Neural cell (in vitro differentiated cells): ENCODE results near the gene COL13A1. TPM values are rescaled to one million over a fixed set of nuclear protein-coding genes. Genes with fewer than 3 reads are reported as not detected.

Source experiments
- H2AFZ ChIP-seq: fragments of 200-600, 300-800 bp; sonication (generic), shearing (Covaris generic); 2 replicates; pipeline ENCODE4 v1.6.0; 2014; ENCODE audit warnings: low read depth, mild to moderate bottlenecking, antibody characterized with exemption, low read length, moderate library complexity
- H3F3A ChIP-seq: fragments of 200-600 bp; shearing (Covaris generic); 2 replicates; pipeline ENCODE4 v1.6.1; 2016; ENCODE audit warnings: mild to moderate bottlenecking, moderate library complexity, mixed read lengths, antibody characterized with exemption, low read length; ENCODE audit not compliant: insufficient read depth, poor library complexity, severe bottlenecking
- H3K27ac ChIP-seq: fragments of 200-600, 300-800 bp; sonication (generic), shearing (Covaris generic); 2 replicates; pipeline ENCODE4 v1.5.1; 2014; ENCODE audit warnings: mild to moderate bottlenecking, low read length, moderate library complexity
- H3K27me3 ChIP-seq: fragments of 300-800, 200-600 bp; sonication (generic), shearing (Covaris generic); 2 replicates; pipeline ENCODE4 v1.6.0; 2014; ENCODE audit warnings: mild to moderate bottlenecking, low read depth, low read length, moderate library complexity; ENCODE audit not compliant: insufficient read depth
- H3K36me3 ChIP-seq: fragments of 300-800, 200-600 bp; sonication (generic), shearing (Covaris generic); 2 replicates; pipeline ENCODE4 v1.5.1; 2014; ENCODE audit warnings: mild to moderate bottlenecking, antibody characterized with exemption, low read length, moderate library complexity; ENCODE audit not compliant: insufficient read depth
- H3K4me2 ChIP-seq: fragments of 300-800, 200-600 bp; sonication (generic), shearing (Covaris generic); 2 replicates; pipeline ENCODE4 v1.6.0; 2014; ENCODE audit warnings: mild to moderate bottlenecking, low read length
- H3K4me3 ChIP-seq: fragments of 300-800, 200-600 bp; sonication (generic), shearing (Covaris generic); 2 replicates; pipeline ENCODE4 v1.5.1; 2014; ENCODE audit warnings: mild to moderate bottlenecking, low read length, moderate library complexity
- H3K79me2 ChIP-seq: fragments of 200-600 bp; shearing (Covaris generic); replicated peaks from 2 replicates; pipeline ENCODE4 v1.6.0; 2014; ENCODE audit warnings: mild to moderate bottlenecking, low read length, moderate library complexity; ENCODE audit not compliant: insufficient read depth
- H3K9ac ChIP-seq: fragments of 300-800, 200-600 bp; sonication (generic), shearing (Covaris generic); 2 replicates; pipeline ENCODE4 v1.6.1; 2016; ENCODE audit warnings: mild to moderate bottlenecking, low read length, mixed read lengths
- H3K9me2 ChIP-seq: fragments of 200-600 bp; shearing (Covaris generic); 2 replicates; pipeline ENCODE4 v1.6.1; 2016; ENCODE audit warnings: mild to moderate bottlenecking, low read length, mixed read lengths; ENCODE audit not compliant: insufficient read depth
- H3K9me3 ChIP-seq: fragments of 200-600, 300-800 bp; sonication (generic), shearing (Covaris generic); 2 replicates; pipeline ENCODE4 v1.6.1; 2016; ENCODE audit warnings: mild to moderate bottlenecking, mixed run types, low read length, moderate library complexity, mixed read lengths
- H4K20me1 ChIP-seq: fragments of 200-600 bp; shearing (Covaris generic); 2 replicates; pipeline ENCODE4 v1.6.1; 2016; ENCODE audit warnings: mild to moderate bottlenecking, mixed run types; ENCODE audit not compliant: insufficient read depth
- CTCF ChIP-seq: fragments of 450-650 bp; IDR thresholded peaks from 2 replicates; pipeline ENCODE4 v1.5.1; 2014; ENCODE audit warnings: antibody characterized with exemption, mild to moderate bottlenecking, moderate library complexity; ENCODE audit not compliant: poor library complexity, severe bottlenecking
- EP300 ChIP-seq: fragments of 450-650 bp; conservative IDR thresholded peaks from 2 replicates; pipeline ENCODE4 v1.6.1; 2014; ENCODE audit warnings: antibody characterized with exemption, mild to moderate bottlenecking, moderate library complexity; ENCODE audit not compliant: poor library complexity, severe bottlenecking
- EZH2 ChIP-seq: fragments of 200-600, 300-800 bp; shearing (Covaris generic), sonication (generic); IDR thresholded peaks from 2 replicates; pipeline ENCODE4 v1.6.1; 2014; ENCODE audit warnings: antibody characterized with exemption, low read length, borderline replicate concordance, mild to moderate bottlenecking; ENCODE audit not compliant: insufficient read depth, poor library complexity, severe bottlenecking
- MXI1 ChIP-seq: fragments of 450-650 bp; conservative IDR thresholded peaks from 2 replicates; pipeline ENCODE4 v1.6.1; 2014; ENCODE audit warnings: antibody characterized with exemption, mild to moderate bottlenecking; ENCODE audit not compliant: poor library complexity, severe bottlenecking
- RAD21 ChIP-seq: fragments of 450-650 bp; conservative IDR thresholded peaks from 2 replicates; pipeline ENCODE4 v1.6.1; 2014; ENCODE audit warnings: antibody characterized with exemption, mild to moderate bottlenecking, moderate library complexity
- REST ChIP-seq: IDR thresholded peaks from 2 replicates; pipeline ENCODE4 v1.6.1; 2012; ENCODE audit warnings: borderline replicate concordance
- SMC3 ChIP-seq: fragments of 450-650 bp; conservative IDR thresholded peaks from 2 replicates; pipeline ENCODE4 v1.6.1; 2014; ENCODE audit warnings: antibody characterized with exemption, mild to moderate bottlenecking, moderate library complexity; ENCODE audit not compliant: poor library complexity
- TAF1 ChIP-seq: IDR thresholded peaks from 2 replicates; pipeline ENCODE4 v1.6.1; 2012; ENCODE audit warnings: low read depth
- polyA plus RNA-seq: library from polyadenylated mRNA; depleted of rRNA; stranded (reverse); fragments of >200 nt; gene quantifications from 2 replicates; pipeline ENCODE4 v1.2.3, GENCODE V29; 2014

Gene COL13A1
- polyA plus RNA-seq, 1 donor from 2014 or later = 4.7 TPM

- no peaks in the 10 kb centered on the region for H3K36me3 ChIP-seq
- TF ChIP-seq EZH2 (no peak), MXI1 (no peak), CTCF (no peak), SMC3 (no peak), RAD21 (no peak), EP300 (no peak)
- no peaks in the 10 kb centered on the region for H3K79me2 ChIP-seq
- H3K27ac ChIP-seq = no peak overlapping the region
- no peaks in the 10 kb centered on the region for H3K9me3 ChIP-seq
- no peak overlapping the region for H2AFZ ChIP-seq
- H3K9ac ChIP-seq = no peak overlapping the region
- no peak overlapping the region for H3K4me3 ChIP-seq
- no peaks in the 10 kb centered on the region for H3K9me2 ChIP-seq
- no peaks in the 10 kb centered on the region for H3K27me3 ChIP-seq
- H3K4me2 ChIP-seq = no peak overlapping the region
- H3F3A ChIP-seq = no peaks in the 10 kb centered on the region
- no peaks in the 10 kb centered on the region for H4K20me1 ChIP-seq
These were observed 70.6 kb downstream of the COL13A1 start for GRCh38 chr10:69872323-69872722.

GRCh38 chr10:69873135-69873639 is 71.5 kb downstream of the COL13A1 start:
- H3K79me2 ChIP-seq = no peaks in the 10 kb centered on the region
- H4K20me1 ChIP-seq = no peaks in the 10 kb centered on the region
- no peaks in the 10 kb centered on the region for H3K27me3 ChIP-seq
- H2AFZ ChIP-seq = no peak overlapping the region
- no peak overlapping the region for H3K9ac ChIP-seq
- no peak overlapping the region for H3K4me2 ChIP-seq
- no peak for TF ChIP-seq TAF1
- TF ChIP-seq RAD21 = no peak
- no peak for TF ChIP-seq EZH2
- TF ChIP-seq MXI1 = no peak
- TF ChIP-seq SMC3 = no peak
- no peak for TF ChIP-seq EP300
- TF ChIP-seq REST = no peak
- H3K9me3 ChIP-seq = no peaks in the 10 kb centered on the region
- no peak overlapping the region for H3K27ac ChIP-seq
- no peaks in the 10 kb centered on the region for H3F3A ChIP-seq
- H3K4me3 ChIP-seq = no peak overlapping the region
- H3K9me2 ChIP-seq = no peaks in the 10 kb centered on the region
- no peaks in the 10 kb centered on the region for H3K36me3 ChIP-seq
